OCI-LY3 (cell line): ENCODE results near the gene PATL1.
"Not testable (repeated sequence)": the region's sequence is repeated elsewhere in the genome, so short reads cannot be mapped to it uniquely, and the experiment has no call there.

ENCODE experiments used
- H2AFZ ChIP-seq: fragments of 200-600, 300-600 bp; shearing (Covaris generic); 2 replicates; pipeline ENCODE4 v1.6.0; 2014; ENCODE audit warnings: antibody characterized with exemption, low read depth, low read length
- H3K27ac ChIP-seq: fragments of 200-600, 300-600 bp; sonication (generic); 2 replicates; pipeline ENCODE4 v1.5.1; 2014; ENCODE audit warnings: mild to moderate bottlenecking, low read length, moderate library complexity, mixed read lengths
- H3K27me3 ChIP-seq: fragments of 200-600, 300-600 bp; sonication (generic); 2 replicates; pipeline ENCODE4 v1.6.1; 2014; ENCODE audit warnings: low read depth, low read length, mixed read lengths
- H3K36me3 ChIP-seq: fragments of 200-600, 300-600 bp; sonication (generic); replicated peaks from 2 replicates; pipeline ENCODE3; 2014; ENCODE audit warnings: low read depth, low read length, mixed read lengths
- H3K4me1 ChIP-seq: fragments of 300-600, 200-600 bp; sonication (generic); 2 replicates; pipeline ENCODE4 v1.6.1; 2014; ENCODE audit warnings: low read length, mixed read lengths
- H3K4me2 ChIP-seq: fragments of 200-600, 300-600 bp; sonication (generic); 2 replicates; pipeline ENCODE4 v1.6.1; 2014; ENCODE audit warnings: low read length, mixed read lengths
- H3K4me3 ChIP-seq: fragments of 300-600, 200-600 bp; sonication (generic); 2 replicates; pipeline ENCODE4 v1.5.1; 2014; ENCODE audit warnings: antibody characterized with exemption, mild to moderate bottlenecking, low read length, moderate library complexity
- H3K79me2 ChIP-seq: fragments of 300-600, 200-600 bp; shearing (Covaris generic); 2 replicates; pipeline ENCODE4 v1.6.1; 2014; ENCODE audit warnings: mild to moderate bottlenecking, low read length, mixed read lengths
- H3K9ac ChIP-seq: fragments of 300-600, 200-600 bp; shearing (Covaris generic); 2 replicates; pipeline ENCODE4 v1.6.0; 2014; ENCODE audit warnings: mild to moderate bottlenecking, low read length, moderate library complexity
- H3K9me3 ChIP-seq: fragments of 200-600, 300-600 bp; shearing (Covaris generic); 2 replicates; pipeline ENCODE4 v1.6.1; 2014; ENCODE audit warnings: low read length, mixed read lengths; ENCODE audit not compliant: insufficient read depth
- H4K20me1 ChIP-seq: fragments of 200-600, 300-600 bp; sonication (generic); 2 replicates; pipeline ENCODE4 v1.6.1; 2016; ENCODE audit warnings: low read length, mixed read lengths; ENCODE audit not compliant: insufficient read depth
- EZH2phosphoT487 ChIP-seq: fragments of 200-600 bp; shearing (Covaris generic); IDR thresholded peaks from 2 replicates; pipeline ENCODE4 v1.6.1; 2018; ENCODE audit warnings: antibody characterized with exemption, mixed run types, low read depth
- TF ChIP-seq, protein P1 (sequence below): fragments of 200-600, 300-600 bp; sonication (generic); IDR thresholded peaks from 2 replicates; pipeline ENCODE4 v1.5.1; 2014; ENCODE audit warnings: antibody characterized with exemption, low read length, low read depth

The PATL1 gene

GRCh38 chr11:59691156-59691555, 22.3 kb upstream of the PATL1 start:
- H3K27ac ChIP-seq: no peak overlapping the region
- no peak overlapping the region for H3K4me3 ChIP-seq
- H3K4me2 ChIP-seq: no peak overlapping the region
- no peaks in the 10 kb centered on the region for H4K20me1 ChIP-seq
- no peak overlapping the region for H3K9ac ChIP-seq
- no peaks in the 10 kb centered on the region for H3K79me2 ChIP-seq
- H3K27me3 ChIP-seq: peaks cover 3% of the 10 kb centered on the region; the same call in 1 of the 2 replicates
- peaks cover 15% of the 10 kb centered on the region; the same call in 1 of the 2 replicates for H3K9me3 ChIP-seq
- H3K4me1 ChIP-seq: 0 out of 2 replicates have a peak, but pooled peaks cover 4% of the 10 kb centered on the region
- no peak for TF ChIP-seq EZH2phosphoT487
- TF ChIP-seq, protein P1, sequence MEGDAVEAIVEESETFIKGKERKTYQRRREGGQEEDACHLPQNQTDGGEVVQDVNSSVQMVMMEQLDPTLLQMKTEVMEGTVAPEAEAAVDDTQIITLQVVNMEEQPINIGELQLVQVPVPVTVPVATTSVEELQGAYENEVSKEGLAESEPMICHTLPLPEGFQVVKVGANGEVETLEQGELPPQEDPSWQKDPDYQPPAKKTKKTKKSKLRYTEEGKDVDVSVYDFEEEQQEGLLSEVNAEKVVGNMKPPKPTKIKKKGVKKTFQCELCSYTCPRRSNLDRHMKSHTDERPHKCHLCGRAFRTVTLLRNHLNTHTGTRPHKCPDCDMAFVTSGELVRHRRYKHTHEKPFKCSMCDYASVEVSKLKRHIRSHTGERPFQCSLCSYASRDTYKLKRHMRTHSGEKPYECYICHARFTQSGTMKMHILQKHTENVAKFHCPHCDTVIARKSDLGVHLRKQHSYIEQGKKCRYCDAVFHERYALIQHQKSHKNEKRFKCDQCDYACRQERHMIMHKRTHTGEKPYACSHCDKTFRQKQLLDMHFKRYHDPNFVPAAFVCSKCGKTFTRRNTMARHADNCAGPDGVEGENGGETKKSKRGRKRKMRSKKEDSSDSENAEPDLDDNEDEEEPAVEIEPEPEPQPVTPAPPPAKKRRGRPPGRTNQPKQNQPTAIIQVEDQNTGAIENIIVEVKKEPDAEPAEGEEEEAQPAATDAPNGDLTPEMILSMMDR: no peak
- no peak overlapping the region for H2AFZ ChIP-seq
- no peaks in the 10 kb centered on the region for H3K36me3 ChIP-seq

GRCh38 chr11:59689015-59689414, 20.2 kb upstream of the PATL1 start:
- no peak for TF ChIP-seq EZH2phosphoT487
- TF ChIP-seq, protein P1: no peak

DNA sequence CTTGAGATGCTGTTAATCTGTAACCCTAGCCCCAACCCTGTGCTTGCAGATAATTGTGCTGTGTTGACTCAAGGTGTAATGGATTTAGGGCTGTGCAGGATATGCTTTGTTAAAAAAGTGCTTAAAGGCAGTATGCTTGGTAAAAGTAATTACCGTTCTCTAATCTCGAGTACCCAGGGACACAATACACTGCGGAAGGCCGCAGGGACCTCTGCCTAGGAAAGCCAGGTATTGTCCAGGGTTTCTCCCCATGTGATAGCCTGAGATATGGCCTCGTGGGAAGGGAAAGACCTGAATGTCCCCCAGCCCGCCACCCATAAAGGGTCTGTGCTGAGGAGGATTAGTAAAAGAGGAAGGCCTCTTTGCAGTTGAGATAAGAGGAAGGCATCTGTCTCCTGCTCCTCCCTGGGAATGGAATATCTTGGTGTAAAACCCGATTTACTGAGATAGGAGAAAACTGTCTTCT, 12.5 kb upstream of the PATL1 start:
- H3K4me3 ChIP-seq, H2AFZ ChIP-seq, H3K9ac ChIP-seq, H3K36me3 ChIP-seq, H4K20me1 ChIP-seq, H3K9me3 ChIP-seq, H3K4me2 ChIP-seq, H3K27ac ChIP-seq, H3K79me2 ChIP-seq, H3K27me3 ChIP-seq: not testable (repeated sequence)
- peaks cover 19% of the 10 kb centered on the region for H3K4me1 ChIP-seq

More at GRCh38 chr11:59689015-59689414, 20.2 kb upstream of the PATL1 start:
- H3K9ac ChIP-seq: no peak overlapping the region
- no peaks in the 10 kb centered on the region for H3K4me1 ChIP-seq
- H3K27me3 ChIP-seq: peaks cover 8% of the 10 kb centered on the region; the same call in 1 of the 2 replicates
- no peak overlapping the region for H3K4me3 ChIP-seq
- H3K4me2 ChIP-seq: no peak overlapping the region
- H2AFZ ChIP-seq: no peak overlapping the region
- no peaks in the 10 kb centered on the region for H3K79me2 ChIP-seq
- H3K27ac ChIP-seq: no peak overlapping the region
- no peaks in the 10 kb centered on the region for H4K20me1 ChIP-seq
- H3K36me3 ChIP-seq: no peaks in the 10 kb centered on the region
- peaks cover 15% of the 10 kb centered on the region; the same call in 1 of the 2 replicates for H3K9me3 ChIP-seq

GRCh38 chr11:59680287-59681154, 11.7 kb upstream of the PATL1 start:
- no peaks in the 10 kb centered on the region for H3K36me3 ChIP-seq
- H3K4me1 ChIP-seq: peaks cover 19% of the 10 kb centered on the region
- no peak overlapping the region for H3K4me2 ChIP-seq
- no peak overlapping the region for H3K9ac ChIP-seq
- 0 out of 2 replicates have a peak, but pooled peaks cover 2% of the 10 kb centered on the region for H3K27me3 ChIP-seq
- no peaks in the 10 kb centered on the region for H3K79me2 ChIP-seq
- H3K9me3 ChIP-seq: no peaks in the 10 kb centered on the region
- H3K27ac ChIP-seq: no peak overlapping the region
- TF ChIP-seq, protein P1: peak; percentile 91
- no peak for TF ChIP-seq EZH2phosphoT487
- H3K4me3 ChIP-seq: no peak overlapping the region
- H4K20me1 ChIP-seq: no peaks in the 10 kb centered on the region
- H2AFZ ChIP-seq: no peak overlapping the region
